Gastrocnemius medialis (tissue), 4 donors: ENCODE measurements around the gene ERCC2.

ENCODE experiments used
- POLR2A ChIP-seq, 2 donors: fragments of 450-650 bp; IDR thresholded peaks; one replicate each; pipeline ENCODE4 v1.6.1; 2017; ENCODE audit warnings: antibody characterized with exemption in 2 of 2, mild to moderate bottlenecking in 2 of 2, moderate library complexity in 2 of 2
- TF ChIP-seq, protein P1 (sequence below), 5 experiments: fragments of 450-650 bp in 3 of 5; fragments of 200-600 bp in 2 of 5; sonication (generic) in 2 of 5; IDR thresholded peaks in 4 of 5; conservative IDR thresholded peaks in 1 of 5; 1 replicate in 4 of 5; 2 replicates in 1 of 5; pipeline ENCODE4 v1.5.1; 2016 to 2019; ENCODE audit warnings: antibody characterized with exemption in 5 of 5, mild to moderate bottlenecking in 3 of 5, moderate library complexity in 3 of 5

DNA sequence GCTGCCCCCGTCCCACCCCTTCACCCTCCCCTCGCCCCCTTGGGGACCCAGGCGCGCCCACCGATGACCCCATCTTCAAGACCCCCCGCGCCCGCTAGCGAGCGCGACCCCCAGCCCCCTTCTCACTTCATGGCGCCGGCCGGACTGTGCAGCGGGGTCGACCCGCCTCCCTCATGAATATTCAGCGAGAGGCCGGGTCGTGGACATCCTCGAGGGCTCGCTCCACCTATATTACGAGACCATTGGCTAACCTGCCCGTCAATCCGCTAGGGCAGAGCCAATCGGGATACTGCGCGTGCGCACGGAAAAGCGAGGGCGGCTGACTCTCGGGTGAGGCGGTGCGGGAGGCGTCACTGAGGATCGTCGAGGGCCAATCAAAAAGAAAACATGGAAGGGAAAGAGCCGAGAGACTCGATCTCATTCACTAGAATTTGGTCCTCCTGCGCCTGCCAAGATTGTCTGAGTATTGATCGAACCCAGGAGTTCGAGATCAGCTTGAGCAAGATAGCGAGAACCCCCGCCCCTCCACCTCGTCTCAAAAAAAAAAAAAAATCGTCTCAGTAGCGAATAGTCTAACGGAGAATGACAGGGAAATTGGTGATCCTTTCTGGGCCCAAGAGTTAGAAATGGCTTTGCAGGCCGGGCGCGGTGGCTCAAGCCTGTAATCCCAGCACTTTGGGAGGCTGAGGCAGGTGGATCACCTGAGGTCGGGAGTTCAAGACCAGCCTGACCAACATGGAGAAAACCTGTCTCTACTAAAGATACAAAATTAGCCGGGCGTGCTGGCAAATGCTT lies at the start of gene ERCC2:
- TF ChIP-seq, protein P1, sequence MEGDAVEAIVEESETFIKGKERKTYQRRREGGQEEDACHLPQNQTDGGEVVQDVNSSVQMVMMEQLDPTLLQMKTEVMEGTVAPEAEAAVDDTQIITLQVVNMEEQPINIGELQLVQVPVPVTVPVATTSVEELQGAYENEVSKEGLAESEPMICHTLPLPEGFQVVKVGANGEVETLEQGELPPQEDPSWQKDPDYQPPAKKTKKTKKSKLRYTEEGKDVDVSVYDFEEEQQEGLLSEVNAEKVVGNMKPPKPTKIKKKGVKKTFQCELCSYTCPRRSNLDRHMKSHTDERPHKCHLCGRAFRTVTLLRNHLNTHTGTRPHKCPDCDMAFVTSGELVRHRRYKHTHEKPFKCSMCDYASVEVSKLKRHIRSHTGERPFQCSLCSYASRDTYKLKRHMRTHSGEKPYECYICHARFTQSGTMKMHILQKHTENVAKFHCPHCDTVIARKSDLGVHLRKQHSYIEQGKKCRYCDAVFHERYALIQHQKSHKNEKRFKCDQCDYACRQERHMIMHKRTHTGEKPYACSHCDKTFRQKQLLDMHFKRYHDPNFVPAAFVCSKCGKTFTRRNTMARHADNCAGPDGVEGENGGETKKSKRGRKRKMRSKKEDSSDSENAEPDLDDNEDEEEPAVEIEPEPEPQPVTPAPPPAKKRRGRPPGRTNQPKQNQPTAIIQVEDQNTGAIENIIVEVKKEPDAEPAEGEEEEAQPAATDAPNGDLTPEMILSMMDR (IDR thresholded peaks at IDR 0.05 in 4 of 5, conservative IDR thresholded peaks at IDR 0.05 in 1 of 5): no peak
- no peak for TF ChIP-seq POLR2A (IDR thresholded peaks at IDR 0.05)
